Measurements from ENCODE around the gene SNX14.
"Not testable (repeated sequence)": the region's sequence is repeated elsewhere in the genome, so short reads cannot be mapped to it uniquely, and the experiment has no call there.

Gene SNX14

DNA sequence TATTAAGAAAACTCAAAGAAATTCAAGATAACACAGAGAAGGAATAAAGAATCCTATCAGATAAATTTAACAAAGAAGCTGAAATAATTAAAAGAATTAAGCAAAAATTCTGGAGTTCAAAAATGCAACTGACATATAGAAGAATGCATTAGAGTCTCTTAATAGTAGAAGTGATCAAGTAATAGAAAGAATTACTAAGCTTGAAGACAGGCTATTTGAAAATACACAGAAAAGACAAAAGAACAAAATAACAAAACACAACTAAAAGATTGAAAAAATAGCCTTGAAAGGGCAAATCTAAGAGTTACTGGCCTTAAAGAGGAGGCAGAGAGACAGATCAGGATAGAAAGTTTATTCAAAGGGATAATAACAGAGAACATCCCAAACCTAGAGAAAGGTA is 12.1 kb downstream of the SNX14 start:
- DNase-seq, result no peak

DNA sequence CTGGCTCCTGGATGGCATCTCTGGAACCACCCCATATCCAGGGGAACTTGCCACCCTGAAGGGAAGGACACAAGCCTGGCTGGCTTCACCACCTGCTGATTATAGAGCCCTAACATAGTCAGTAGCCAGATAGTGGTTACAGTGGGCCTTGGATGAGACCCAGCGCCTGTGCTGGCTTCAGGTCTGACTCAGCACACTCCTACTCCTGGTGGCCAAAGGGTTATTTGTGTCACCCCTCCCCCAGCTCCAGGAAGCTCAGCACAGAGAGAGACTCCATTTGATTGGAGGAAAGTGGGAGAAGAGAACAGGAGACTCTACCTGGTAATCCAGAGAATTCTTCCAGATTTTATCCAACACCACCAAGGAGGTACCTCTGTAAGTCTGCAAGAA is 12.8 kb downstream of the SNX14 start:
- no peak for DNase-seq

DNA sequence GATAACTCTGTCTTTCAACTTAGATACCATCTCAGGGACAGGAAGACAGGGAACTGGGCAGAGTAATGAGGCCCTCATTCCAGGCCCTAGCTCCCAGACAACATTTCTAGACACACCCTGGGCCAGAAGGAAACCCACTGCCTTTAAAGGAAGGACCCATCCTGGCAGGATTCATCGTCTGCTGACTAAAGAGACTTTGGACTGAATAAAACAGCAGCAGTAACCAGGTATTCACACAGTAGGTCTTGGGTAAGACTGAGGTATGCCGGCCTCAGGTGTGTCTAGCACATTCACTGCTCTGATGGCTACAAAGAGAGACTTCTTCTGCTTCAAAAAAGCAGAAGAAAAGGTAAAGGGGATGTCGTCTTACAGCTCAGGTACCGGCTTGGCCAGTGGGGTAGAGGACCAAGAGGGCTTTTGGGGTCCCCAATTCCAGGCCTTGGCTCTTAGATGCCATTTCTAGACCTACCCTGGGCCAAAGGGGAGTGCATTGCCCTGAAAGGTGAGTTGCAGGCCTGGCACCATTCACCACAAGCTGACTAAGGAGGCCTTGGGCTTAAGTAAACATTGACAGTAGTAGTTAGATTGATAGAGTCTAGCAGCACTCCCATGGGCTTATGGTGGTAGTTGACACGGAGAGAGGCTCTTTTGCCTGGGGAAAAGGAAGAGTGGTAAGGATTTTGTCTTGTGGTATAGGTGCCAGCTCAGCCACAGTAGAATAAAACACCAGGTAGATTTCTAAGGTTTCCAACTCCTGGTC is 13.4 kb downstream of the SNX14 start:
- no peak for DNase-seq

DNA sequence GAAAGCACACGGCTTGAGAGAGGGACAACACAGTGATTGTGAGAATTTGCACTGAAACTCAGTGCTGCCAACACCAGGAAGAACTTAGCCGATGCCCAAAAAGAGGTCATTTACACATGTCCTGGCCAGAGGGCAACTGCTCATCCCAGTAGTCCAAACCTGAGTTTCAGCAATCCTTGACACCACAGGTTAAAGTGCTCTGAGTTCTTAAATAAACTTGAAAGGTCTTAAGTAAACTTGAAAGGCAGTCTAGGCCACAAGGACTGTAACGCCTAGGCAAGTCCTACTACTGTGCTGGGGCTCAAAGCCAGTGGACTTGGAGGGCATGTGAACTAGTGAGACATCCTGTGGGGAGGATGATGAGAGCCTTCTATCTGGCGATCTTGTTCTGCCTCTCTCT is 14.1 kb downstream of the SNX14 start:
- no peak for DNase-seq

DNA sequence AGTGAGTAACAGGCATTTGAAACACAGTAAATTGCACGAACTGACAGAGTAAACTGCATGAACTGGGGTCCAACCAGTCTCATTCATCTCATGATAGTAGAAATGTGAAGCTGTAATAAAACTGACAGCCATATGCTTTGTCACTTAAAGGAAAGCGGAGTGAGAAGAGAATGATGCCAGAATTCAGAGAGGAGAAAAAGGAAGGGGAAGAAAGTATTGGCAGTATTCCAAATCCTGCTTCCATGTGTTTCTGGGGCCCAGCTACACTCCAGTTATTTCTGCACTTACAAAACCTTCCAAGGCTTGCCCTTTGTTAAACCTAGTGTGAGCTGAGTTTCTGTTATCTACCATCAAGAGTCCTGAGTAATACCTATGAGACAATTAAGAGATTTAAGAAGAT is 17.2 kb downstream of the SNX14 start:
- DNase-seq, result peak; percentile 15

DNA sequence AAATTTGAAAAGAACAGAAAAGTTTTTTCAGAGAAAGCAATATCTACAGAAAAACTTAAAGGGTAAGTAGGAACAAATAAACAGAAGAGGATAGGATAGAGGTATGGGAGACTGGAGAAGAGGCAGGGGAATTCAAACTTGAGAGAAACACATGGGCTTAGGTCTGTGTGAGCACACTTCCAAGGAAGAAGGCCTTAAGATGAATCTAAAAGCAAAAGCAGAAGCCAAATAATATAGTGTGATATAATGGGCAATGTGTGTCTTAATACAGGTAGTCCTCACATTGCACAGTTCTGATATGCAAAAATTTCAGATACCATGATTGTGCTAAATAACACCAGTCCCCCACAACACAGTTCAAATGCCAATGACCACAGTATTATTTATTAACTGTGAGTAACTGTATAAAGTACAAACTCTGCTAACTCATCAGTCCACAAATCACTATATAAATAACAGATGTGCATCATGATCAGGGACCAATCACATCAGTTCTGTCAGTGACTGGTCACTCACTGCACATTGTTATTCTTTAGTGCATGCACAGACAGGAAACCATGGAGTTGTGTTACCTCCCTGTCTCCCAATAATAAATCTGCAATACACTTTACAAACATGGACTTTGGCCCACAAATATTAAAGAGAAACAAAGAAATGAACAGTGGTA is 18.6 kb downstream of the SNX14 start:
- DNase-seq, result no peak

DNA sequence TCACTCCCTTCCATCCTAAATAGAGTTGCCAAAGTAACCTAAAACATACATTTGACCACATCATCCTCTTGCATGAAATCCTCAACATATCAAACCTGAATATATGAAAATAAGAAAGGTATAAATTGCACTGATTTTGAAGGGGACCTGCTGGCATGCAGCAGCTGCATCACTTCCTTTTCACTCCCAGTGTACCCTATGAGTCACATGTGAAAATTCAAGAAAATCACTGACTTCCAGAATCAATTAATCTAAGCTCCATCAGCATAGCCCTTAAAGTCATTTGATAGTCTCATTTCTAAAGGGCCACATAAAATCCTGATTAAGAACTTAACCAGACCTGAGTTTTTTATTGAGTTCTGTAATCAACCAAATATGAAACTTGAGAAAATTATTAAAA is 24.3 kb downstream of the SNX14 start:
- DNase-seq, result no peak

DNA sequence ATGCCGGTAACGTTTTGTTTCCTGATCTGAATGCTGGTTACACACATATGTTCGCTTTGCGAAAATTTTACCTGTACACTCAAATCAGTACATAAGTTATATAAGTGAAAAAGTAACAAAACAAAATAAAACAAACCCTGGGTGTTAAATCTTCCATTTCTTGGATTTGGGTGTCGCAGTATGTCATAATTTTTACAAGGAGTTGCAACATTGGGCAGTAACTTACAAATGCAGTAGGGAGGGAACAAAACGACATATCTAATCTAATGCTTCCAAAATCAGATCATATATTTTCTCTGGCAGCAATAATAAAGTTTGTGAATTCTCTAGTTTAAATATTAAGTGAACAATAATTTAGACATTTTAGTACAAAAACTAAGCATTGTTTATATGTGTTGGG is 25.2 kb downstream of the SNX14 start:
- no peak for DNase-seq

DNA sequence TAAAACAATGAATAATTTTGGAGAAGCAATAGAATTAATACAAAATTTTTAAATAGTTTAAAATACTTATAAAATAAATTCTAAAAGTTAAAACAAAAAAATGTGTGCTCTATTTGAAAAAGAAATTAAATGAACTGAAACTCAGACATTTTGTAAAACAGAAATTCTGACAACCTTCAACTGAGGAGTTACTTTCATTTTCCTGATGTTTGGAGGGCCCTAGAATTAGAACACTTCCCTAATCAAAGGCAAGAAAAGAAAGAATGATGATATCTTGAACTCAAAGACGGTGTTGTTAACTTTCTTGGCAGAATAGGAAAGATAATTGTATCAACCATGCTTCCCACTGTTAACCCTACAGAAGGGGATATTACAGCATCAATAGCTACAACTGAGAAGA is 27.9 kb downstream of the SNX14 start:
- DNase-seq, result no peak

DNA sequence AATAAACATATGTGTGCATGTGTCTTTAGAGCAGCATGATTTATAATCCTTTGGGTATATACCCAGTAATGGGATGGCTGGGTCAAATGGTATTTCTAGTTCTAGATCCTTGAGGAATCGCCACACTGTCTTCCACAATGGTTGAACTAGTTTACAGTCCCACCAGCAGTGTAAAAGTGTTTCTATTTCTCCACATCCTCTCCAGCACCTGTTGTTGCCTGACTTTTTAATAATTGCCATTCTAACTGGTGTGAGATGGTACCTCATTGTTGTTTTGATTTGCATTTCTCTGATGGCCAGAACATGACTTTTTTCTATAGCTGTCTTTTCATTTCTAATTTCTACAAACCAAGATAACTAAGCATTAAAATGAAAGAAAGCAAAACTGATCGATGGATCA is 29.4 kb downstream of the SNX14 start:
- DNase-seq, result not testable (repeated sequence)

DNA sequence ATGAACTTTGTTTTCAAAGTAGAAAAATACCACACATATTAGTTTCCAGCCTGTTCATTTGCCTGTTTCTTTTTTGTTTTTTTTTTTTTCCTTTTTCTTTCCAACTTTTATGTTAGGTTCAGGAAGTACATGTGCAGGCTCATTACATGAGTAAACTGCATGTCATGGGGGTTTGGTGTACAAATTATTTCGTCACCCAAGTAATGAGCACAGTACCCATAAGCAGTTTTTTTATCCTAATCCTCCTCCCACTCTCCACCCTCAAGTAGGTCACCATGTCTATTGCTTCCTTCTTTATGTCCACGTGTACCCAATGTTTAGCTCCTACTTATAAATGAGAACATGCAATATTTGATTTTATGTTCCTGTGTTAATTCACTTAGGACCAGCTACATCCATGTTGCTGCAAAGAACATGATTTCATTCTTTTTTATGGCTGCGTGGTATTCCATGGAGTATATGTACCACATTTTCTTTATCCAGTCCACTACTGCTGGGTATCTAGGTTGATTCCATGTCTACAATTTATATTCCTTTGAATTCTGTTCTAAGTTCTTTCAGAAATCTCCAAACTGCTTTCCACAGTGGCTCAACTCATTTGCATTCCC is 31.8 kb downstream of the SNX14 start:
- DNase-seq, result no peak

DNA sequence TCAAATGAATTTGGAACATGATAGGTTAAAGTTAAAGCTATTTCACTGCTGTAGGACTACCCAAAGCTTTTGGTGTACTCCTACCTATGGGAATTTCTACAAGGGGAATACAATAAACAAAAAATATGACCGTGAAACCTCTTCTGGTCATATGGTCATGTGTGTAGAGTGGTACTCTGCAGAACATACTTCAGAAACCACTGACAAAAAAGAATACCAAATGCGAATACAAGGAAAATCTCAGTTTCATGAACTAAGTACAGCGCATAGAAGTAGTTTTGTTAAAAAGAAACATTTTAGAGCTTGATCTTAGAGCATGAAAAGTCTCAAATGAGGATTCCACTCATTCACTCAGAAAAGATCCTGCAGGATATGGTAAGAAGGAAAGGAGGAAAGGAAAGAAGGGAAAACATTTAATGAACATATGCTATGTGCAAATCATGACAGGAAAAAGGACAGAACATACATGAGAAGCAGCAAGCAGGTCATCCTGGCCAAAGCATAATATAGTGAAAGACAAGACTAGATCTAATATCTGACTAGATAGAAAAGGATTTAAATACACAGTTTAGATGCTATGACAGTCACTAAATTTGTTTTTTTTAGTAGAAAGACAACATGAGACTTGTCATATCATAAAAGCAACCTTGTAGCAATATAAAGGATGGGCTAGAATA is 36.5 kb downstream of the SNX14 start:
- DNase-seq, result no peak

DNA sequence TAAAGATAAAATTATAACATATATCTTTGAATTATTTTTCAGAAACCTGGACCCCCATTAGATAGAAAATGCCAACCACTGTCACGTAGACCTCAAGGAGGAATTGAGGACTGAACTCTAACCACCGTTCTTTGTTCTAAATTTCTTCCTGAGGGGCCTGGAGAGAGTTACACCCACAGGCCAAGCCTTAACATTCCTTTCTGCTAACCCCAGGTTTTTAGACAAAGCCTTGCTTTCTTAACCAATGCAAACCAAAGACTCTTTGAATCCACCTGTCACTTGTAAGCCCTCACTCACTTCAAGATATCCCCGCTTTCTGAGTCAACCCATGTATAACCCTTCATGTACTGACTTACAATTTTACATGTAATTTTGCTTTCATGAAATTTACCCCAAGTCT is 41.0 kb downstream of the SNX14 start:
- no peak for DNase-seq

DNA sequence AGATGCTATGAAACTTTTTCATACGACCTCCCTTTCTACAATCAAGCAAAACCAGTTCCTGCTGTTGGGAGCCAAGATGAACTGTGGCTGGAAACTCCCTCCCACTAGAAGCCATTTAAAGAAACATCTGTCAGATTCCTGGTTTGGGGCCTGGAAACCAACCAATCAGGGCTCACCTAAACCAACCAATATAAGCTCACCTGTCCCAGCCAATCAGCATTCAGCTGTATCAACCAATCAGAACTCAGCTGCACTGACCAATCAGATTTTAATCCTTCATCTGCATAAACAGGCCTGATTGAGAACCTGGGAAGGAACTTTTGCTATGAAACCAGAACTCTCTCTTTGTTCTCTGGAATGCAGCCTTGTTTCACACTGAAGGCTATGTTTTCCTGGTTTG is 42.4 kb downstream of the SNX14 start:
- no peak for DNase-seq

DNA sequence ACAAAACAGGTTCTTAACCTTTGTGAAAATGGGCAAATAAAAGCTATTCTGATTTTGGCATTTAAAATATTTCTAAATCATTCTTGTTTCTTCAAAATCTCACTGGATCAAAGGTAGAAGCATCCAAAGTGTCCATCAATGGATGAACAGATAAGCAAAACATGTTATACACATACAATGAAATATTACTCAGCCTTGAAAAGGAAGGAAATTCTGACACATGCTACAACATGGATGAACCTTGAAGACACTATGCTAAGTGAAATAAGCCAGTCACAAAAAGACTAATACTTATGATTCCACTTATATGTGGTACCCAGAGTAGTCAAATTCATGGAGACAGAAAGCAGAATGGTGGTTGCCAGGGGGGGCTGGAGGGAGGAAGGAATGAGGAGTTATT is 45.9 kb downstream of the SNX14 start:
- no peak for DNase-seq

DNA sequence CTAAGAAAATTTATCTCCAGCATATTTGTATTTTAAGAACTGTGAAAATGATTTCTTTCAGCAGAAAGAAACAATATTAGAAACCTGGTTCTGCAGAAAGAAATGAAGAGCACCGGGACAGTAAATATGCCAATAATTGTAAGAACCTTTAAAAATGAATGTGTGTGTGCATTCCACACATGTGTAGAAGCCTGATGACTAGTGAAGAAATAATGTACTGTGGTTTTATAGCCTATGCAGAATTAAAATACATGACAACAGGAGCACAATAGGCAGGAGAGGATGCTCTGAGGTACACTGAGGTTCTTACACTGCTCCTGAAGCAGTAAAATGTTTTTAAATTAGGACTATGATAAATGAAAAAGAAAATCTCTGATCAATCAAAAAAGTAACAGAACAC is 48.9 kb downstream of the SNX14 start:
- no peak for DNase-seq

DNA sequence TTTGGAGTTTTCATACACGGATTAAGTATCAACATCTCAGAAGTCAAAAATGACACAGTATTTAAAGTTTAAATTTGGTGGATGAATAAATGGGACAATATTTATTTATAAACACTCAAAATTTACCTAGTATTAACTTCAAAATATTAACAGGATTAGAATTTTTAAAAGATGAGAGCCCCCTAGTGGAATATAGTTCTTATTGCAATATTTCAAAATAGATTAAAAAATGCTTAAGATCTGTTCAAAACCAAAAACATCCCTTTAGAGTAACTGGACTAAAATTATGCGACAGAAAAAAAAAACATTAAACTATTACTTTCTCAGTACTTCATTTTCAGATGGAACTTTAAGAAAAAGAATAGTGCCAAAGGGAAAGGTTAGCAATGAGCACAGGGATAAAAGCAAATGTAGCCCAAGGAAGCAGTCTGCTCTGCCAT is 56.6 kb downstream of the SNX14 start:
- DNase-seq, result peak; percentile 3

DNA sequence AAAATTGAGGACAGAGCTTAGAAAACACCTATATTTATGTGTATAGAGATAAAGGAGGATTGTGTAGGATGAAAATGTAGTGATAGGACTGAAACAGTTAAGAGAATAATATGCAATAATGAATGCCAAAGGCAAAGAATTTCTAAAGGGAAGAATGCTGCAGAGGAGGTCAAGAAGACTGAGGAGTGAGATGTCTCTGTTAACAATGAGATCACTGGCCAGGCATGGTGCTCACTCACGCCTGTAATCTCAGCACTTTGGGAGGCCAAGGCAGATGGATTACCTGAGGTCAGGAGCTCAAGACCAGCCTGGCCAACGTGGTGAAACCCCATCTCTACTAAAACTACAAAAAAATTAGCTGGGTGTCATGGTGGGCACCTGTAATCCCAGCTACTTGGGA is 69.4 kb downstream of the SNX14 start:
- DNase-seq, result not testable (repeated sequence)

DNA sequence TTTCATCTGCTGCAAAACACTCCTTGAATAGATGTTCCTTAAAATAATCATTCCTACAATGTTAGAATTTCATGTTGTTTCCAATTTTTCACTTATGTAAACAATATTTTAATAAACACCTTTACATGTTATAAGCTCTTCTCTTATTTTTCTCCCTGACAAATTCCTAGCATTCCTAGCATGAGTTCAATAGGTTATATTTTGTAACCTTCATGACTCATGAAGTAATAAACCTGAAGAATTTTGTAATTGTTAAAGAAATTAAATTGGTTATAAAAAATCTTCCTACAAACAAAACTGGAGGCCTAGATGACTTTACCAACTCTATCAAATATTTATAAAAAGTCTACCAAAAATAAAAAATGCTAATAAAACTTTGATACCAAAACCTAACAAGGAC is 77.5 kb downstream of the SNX14 start:
- DNase-seq, result no peak

DNA sequence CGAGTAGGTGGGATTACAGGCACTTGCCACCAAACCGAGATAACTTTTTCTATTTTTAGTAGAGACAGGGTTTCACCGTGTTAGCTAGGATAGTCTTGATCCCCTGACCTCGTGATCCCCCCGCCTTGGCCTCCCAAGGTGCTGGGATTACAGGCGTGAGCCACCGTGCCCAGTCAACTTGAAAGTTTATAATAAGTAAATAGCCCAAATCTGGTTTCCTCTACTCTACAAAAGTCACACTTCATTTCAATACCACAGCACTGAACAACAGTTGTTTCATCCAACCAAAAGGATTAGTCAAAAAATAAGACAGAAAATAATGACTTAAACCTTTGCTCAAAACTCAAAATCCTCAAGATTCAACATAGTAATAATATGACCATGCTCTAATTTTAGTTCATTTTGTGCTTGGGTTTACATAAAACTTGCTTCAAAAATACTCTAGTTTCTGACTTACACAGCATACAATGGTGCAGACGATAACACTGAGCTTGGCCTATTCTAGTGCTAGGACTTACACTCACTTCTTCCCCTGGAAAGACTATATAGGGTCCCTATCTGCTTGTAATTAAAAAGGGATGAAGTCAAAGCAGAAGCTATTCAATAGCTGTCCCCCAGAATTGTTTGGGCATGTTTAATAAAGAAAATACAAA is 87.1 kb downstream of the SNX14 start:
- DNase-seq, result no peak

DNA sequence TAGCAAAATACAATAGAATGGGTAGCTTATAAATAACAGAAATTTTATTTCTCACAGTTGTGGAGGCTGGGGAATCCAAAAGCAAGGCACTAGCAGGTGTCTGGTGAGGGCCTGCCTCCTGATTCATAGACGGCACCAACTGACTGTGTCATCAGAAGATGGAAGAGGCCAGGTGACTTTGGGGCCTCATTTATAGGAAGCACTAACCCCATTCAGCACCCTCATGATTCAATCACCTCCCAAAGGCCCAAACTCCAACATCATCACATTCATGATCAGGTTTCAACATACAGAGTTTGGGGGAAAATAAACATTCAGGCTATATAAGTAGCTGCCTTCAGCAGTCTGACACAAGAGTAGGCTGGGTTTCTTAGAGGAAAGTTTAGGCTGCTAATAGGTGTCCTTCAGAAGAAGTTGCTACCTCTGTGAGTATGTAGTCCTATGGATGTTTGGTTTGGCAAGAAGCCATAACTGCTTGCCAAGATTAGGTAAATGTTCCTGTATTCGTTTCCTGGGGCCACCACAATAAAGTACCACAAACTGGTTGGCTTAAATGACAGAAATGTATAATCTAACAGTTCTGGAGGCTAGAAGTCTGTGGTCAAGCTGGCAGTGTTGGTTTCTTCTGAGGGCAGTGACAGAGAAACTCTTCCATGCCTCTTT is 94.9 kb downstream of the SNX14 start:
- peak; percentile 59 for DNase-seq

DNA sequence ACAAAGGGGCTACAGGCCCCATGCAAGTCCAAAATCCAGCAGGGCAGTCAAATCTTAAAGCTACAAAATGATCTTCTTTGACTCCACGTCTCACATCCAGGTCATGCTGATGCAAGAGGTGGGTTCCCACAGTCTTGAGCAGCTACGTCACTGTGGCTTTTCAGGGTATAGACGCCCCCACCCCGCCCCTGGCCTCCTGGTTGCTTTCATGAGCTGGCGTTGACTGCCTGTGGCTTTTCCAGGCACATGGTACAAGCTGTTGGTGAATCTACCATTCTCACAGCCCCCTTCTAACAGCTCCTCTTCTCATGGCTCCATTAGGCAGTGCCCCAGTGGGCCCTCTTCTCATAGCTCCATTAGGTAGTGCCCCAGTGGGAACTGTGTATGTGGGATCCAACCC is 96.8 kb downstream of the SNX14 start:
- no peak for DNase-seq

Data from NCI-H1105 treated with DMSO at 0.1 percent for 48 hours (cell line).